Activated CD8-positive, alpha-beta memory T cell treated with anti-CD3 and anti-CD28 coated beads for 24 hours (primary cell): ENCODE measurements around the gene ARFGEF3.
"Not testable (repeated sequence)": the region's sequence is repeated elsewhere in the genome, so short reads cannot be mapped to it uniquely, and the experiment has no call there.

Experiments used
- DNase-seq: peaks from one replicate; pipeline ENCODE4 v3.0.0-alpha.2; 2020

ARFGEF3 gene

GRCh38 chr6:138211601-138212000 is 49.9 kb downstream of the ARFGEF3 start:
- no peak for DNase-seq

- not testable (repeated sequence) for DNase-seq
Measured at GRCh38 chr6:138212530-138212929, 50.8 kb downstream of the ARFGEF3 start.

- no peak for DNase-seq
Measured at GRCh38 chr6:138215093-138215782, 53.5 kb downstream of the ARFGEF3 start.

- DNase-seq: no peak
Measured at GRCh38 chr6:138218449-138218848, 56.7 kb downstream of the ARFGEF3 start, which contains the start of gene PBOV1. Gene PBOV1, minus strand, starts transcription at chr6:138218491. Its CDS starts 96 bp downstream, at chr6:138218395.

- DNase-seq: no peak
Measured at GRCh38 chr6:138219398-138219797, 57.7 kb downstream of the ARFGEF3 start.

GRCh38 chr6:138219901-138220300 is 58.2 kb downstream of the ARFGEF3 start:
- DNase-seq: no peak

GRCh38 chr6:138222901-138223546 is 61.3 kb downstream of the ARFGEF3 start:
- no peak for DNase-seq

GRCh38 chr6:138225953-138226352 is 64.2 kb downstream of the ARFGEF3 start:
- DNase-seq: no peak

- no peak for DNase-seq
Measured at GRCh38 chr6:138226700-138227315, 65.1 kb downstream of the ARFGEF3 start.

DNA sequence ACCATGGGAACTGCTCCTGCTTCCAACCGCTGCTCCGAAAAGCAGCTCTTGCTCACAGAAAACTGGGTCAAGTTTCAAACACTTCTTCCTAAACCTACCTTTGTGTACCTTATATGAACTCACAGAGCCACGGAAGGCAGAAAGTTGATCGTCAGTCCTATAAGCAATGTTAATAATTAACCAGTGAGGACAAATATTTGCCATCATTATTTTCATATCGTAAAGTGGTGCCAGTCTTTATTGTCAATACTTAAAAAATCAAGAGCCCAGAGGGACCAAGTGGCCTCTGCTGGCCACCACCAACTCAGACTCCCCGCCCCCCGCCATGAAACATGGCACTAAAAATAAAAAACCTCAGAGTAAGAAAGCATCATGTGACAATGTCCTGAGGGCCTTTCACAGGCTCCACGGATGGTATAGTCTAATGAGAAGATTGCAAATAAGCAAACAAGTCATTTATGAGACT is 65.6 kb downstream of the ARFGEF3 start:
- no peak for DNase-seq

GRCh38 chr6:138229072-138229471 is 67.3 kb downstream of the ARFGEF3 start:
- no peak for DNase-seq

GRCh38 chr6:138229663-138230179 is 68.0 kb downstream of the ARFGEF3 start:
- no peak for DNase-seq

DNA sequence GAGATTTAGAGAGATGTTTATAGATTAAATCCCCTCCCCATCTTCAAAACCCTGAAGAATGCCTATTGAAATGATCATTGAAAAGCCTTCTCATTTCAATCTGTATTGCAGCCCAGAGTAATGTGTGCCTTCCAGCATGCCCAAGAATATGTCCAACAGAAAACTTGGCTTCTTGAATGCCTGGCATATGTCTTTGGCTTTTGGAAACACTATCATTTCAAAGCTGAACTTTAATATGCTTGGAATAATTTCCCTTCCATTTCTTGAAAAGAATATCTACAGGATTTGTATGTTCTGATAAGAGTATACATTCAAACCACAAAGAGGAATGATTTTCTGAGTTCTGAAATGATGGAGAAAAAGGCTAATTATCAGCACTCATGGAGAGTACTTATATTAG is 68.5 kb downstream of the ARFGEF3 start:
- DNase-seq: no peak

GRCh38 chr6:138230759-138231380 is 69.1 kb downstream of the ARFGEF3 start:
- no peak for DNase-seq

DNA sequence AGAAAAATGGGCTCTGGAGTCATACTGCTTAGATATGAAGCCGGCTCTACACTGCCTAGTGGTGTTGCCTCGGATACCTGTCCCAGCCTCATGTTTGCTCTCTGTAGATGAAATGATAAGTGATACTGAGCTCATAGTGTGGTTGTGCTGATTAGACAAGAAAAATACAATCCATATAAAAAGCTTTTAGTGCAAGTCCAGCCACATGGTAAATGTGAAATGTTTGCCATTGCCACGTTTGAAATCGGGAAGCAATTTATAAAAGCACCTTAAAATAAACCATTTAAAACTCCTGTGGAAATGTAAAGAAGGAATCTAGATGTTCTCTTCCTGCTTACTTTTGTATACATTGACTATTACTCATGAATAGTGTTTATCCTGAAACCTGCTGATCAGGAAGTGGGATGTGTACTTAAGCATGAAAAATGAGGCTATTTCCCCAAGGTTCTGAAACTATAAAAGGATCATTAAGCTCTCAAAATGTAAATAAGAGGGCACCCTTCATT is 69.7 kb downstream of the ARFGEF3 start:
- no peak for DNase-seq

DNA sequence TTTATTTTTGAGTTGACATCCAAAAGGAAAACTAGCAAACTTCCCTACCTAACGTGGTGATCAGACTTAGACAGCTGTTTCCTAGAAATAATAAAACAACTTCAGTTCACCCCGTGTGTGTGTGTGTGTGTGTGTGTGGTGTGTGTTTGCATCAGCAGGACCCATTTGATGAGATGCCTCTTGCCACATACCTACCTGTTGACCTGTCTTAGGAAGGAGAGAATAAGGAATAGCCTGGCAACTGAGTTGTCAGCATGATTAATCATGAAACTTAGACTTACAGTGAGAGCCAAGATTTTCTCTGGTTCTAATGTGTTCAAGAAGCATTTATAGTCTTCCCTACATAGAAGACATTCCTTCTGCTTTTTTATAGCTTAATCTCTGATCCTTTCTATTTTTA is 72.6 kb downstream of the ARFGEF3 start:
- DNase-seq: no peak

DNA sequence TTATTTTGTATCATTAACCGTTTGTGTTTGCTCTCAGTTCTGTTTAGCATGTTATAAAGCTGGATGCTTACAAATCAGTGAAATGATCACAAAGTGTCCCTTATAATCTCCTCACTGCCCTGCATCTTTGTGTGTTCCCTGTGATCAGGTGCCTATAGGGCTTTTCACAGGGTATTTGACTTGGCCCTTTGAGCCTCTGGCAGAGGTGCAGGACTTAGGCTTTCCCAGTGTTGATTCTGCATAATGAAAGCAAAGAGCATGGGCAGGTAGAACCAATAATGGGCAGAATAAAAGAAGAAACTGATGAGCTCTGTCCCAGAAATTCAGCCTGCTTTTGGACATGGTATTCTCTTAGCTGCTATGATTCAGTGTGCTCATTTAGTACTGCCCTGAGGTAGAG is 73.5 kb downstream of the ARFGEF3 start:
- no peak for DNase-seq

GRCh38 chr6:138235693-138236092 is 74.0 kb downstream of the ARFGEF3 start:
- no peak for DNase-seq

DNA sequence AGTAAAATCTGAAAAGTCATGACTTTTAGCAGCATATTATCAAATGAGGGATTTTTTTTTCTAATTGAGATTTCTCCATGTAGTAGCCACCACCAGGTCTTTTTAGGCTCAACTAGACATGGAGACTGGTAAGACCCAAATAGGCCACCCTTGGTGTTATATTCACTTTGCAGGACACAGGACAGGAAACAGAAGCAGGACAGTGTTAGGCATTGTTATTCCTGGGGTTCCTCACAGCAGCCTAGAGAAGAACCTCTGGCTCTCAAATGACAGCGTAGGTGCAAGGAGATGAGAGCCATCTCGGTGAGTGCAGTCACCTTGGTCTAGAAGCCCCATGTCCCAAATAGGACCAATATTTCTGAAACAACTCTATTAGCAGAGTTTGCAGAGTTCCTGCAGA is 75.7 kb downstream of the ARFGEF3 start:
- no peak for DNase-seq

DNA sequence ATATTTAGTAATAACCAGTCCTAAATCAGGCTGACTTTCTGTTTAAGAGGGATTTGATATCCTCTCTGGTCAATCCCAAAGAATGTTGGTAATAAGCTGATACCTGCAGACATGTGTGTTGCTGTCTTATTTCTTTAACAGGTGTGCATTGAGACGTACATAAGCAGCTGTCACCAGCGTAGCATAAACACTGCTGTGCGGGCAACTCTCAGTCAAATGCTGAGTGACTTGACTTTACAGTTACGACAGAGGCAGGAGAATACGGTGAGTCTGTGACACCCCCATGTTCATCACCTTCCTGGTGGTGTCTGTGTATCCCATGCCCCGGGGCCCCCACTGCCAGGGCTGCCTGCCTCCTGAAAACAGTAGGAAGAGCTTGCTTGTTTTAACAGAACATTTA is 76.6 kb downstream of the ARFGEF3 start:
- no peak for DNase-seq

GRCh38 chr6:138239774-138240173 is 78.0 kb downstream of the ARFGEF3 start:
- DNase-seq: no peak

- no peak for DNase-seq
Measured at GRCh38 chr6:138240476-138241245, 78.9 kb downstream of the ARFGEF3 start.
